Measurements from ENCODE around the gene C16orf87.

The C16orf87 gene

DNA sequence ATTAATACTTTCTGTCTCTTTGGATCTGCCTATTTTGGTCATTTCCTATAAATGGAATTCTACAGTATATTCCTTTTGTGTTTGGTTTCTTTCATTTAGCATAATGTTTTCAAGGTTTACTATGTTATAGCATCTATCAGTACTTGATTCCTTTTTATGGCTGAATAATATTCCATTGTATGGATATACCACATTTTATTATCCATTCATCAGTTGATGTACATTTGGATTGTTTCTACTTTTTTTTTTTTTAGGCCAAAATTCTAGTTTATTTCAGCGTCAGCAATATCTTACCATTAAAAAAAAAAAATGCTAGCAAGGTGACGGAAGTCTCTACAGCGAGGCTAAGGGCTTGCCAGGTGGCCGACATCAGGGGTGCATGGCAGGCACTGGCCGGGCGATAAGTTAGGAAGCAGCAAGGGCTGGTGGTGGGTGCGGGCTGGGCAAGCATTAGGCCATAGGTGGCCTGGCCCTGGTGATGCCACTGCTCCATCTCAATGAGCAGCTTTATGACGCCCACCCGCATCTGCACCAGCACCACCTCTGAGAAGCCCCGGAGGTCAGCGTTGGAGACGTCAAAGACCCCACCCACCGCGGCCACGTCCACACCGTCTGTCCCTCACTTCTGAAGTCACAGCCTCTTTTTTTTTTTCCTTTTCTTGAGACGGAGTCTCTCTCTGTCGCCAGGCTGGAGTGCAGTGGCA is 11.4 kb upstream of the C16orf87 start:
- DNase-seq = no peak

- DNase-seq = no peak
Observed at GRCh38 chr16:46839986-46840443, 9.0 kb upstream of the C16orf87 start.

- DNase-seq = no peak
Observed at GRCh38 chr16:46836534-46837530, 5.9 kb upstream of the C16orf87 start.

GRCh38 chr16:46833460-46833800 is 2.5 kb upstream of the C16orf87 start:
- DNase-seq = no peak

DNA sequence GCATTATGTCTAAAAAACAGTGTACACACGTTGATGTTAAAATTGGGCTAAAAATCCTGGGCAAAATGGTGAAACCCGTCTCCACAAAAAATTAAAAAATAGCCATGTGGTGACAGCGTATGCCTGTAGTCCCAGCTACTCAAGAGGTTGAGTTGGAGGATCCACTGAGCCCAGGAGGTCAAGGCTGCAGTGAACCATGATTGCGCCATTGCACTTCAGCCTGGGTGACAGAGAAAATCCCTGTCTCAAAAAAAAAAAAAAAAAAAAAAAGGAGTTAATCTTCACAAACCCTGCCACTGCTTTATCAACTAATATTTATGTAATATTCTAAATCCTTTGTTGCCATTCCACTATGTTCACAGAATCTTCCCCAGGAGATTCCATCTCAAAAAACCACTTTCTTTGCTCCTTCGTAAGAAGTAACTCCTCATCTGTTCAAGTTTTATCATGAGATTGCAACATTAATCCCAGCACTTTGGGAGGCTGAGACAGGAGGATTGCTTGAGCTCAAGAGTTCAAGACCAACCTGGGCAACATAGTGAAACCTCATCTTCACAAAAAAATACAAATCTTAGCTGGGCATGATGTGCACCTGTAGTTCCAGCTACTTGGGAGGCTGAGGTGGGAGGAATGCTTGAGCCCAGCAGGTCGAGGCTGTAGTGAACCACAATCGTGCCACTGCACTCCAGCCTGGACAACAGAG is 1.9 kb upstream of the C16orf87 start:
- DNase-seq = no peak

DNA sequence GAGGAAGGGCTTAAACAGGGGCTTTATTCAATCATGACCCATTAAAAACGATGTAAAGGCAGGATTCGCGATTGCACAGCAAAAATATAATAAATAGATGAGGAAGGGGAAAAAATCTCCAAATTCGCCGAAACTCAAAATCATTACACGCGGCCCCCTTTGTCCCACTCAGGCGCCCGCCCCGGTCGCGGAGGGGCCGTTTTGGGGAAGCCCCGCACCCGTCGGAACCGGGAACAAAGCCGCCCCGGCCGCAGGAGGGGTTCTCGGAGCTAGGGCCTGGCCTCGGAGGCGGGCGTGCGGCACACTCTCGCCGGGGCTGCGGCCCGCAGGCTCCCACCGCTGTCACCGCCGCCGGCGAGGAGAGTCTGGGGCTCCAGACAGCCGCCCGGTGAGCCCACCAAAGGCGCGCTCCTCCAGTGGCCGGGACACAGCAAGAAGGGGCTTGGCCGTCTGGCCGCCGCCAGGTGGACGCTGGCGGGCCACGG is 521 bp downstream of the C16orf87 start:
- no peak for DNase-seq

- no peak for DNase-seq
Observed at GRCh38 chr16:46828943-46829342, 2.0 kb downstream of the C16orf87 start.

DNA sequence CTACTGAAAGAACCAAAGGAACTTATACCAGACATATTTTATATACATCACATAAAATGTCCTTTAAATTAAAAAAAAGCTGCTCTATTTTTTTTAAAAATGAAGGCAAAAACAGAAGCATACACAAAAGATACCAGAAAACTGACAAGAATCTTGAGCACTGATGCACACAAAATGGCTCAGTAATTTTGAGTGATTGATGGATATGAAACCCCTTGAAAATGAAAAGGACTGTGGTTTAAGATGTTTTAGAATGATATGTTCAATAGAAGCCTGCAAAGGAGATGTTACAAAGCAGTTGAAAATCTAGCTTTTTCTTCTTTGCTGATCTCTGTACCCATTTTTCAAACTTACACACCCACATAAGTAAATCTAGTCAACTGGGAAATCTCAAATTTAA is 2.7 kb downstream of the C16orf87 start:
- DNase-seq = no peak

DNA sequence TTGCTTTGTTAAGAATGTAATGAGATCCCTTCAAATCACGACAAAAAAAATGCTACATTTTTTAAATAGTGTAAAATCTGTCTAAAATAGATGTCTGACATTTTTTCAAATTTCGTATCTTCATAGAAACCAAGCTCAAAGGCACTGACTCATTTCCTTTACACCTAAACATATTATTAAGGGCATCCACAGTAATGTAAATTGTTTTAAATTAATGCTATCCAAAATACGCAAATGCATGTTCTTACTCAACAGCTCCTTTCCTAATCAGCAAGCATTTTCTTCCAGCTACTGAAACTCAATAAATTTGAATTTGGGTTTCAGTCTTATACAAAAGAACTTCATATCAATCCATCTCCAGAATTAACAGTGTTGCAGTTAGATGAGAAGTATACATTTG is 4.3 kb downstream of the C16orf87 start:
- DNase-seq = no peak

DNA sequence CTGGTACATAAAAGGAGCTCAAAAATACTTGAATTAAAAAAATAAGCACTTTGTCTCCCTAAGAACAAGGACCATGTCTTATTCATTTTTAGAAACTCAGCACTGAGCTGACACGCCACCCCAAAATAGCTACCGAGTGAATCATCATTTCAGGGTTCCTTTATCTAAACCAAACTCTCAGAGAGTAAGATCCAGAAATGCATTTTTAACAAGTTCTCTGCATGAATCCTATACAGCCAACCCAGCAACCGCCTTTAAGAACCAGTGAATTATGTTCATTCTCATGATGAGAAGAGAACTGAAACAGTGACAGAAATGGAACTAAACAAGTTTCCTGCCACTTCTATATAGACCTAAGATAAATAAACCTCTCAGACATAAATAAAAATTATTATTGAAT is 8.7 kb downstream of the C16orf87 start:
- no peak for DNase-seq

GRCh38 chr16:46817961-46818360 is 13.0 kb downstream of the C16orf87 start:
- DNase-seq = no peak

DNA sequence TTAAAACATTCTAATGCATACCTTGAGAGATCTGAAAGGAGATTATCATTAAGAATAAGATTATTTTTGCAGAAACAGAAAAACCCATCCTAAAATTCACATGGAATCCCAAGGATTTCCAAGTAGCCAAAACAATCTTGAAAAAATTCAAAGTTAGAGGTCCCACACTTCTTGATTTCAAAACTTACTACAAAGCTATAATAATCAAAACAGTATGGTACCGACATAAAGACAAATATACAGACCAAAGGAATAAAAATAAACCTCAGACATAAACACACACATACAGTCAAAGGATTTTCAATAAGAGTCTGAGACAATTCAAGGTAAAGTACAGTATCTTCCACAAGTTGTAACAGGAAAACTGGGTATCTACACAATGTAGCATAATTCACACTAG is 16.2 kb downstream of the C16orf87 start:
- DNase-seq = no peak

GRCh38 chr16:46813611-46814010 is 17.4 kb downstream of the C16orf87 start:
- no peak for DNase-seq

GRCh38 chr16:46812781-46813540 is 18.0 kb downstream of the C16orf87 start:
- no peak for DNase-seq

DNA sequence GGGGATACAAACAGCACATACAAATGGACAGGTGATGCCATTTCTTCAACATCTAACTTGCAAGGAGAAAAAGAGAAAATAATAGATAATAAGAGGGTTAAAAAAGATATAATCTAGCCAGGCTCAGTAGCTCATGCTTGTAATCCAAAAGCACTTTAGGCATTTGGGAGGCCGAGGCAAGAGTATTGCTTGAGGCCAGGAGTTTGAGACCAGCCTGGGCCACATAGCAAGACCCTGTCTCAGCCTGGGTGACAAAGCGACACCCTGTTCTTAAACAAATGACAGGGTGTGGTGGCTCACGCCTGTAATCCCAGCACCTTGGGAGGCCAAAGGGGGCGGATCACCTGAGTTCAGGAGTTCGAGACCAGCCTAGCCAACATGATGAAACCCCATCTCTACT is 19.3 kb downstream of the C16orf87 start:
- no peak for DNase-seq

DNA sequence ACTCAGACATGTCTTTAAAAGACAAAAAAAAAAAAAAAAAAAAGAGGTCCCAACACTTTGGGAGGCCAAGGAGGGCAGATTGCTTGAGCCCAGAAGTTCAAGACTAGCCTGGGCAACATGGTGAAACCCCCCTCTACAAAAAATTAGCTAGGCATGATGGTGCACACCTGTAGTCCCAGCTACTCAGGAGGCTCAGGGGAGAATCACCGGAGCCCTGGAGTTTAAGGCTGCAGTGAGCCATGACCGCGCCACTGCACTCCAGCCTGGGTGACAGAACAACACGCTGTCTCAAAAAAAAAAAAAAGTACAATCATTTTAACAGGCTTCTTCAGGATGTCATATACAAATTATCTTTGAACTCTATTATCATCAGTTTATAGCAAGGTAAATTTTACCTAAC is 22.0 kb downstream of the C16orf87 start:
- DNase-seq = no peak

DNA sequence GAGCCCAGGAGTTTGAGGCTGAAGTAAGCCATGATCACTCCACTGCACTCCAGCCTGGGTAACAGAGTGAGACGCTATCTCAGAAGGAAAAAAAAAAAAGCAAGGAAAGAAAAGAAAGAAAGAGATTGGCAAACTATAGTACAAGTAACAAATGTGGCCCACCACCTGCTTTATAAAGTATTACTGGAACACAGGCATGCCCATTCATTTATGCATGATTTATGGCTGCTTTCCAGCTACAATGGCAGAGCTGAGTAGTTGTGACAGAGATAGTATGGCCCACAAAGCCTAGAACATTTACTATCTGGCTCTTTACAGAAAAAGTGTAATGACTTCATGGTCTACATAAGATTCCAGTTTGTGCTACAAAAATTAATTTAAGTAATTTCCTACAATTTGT is 23.6 kb downstream of the C16orf87 start:
- DNase-seq = no peak

GRCh38 chr16:46803373-46803772 is 27.6 kb downstream of the C16orf87 start:
- no peak for DNase-seq

- no peak for DNase-seq
Observed at GRCh38 chr16:46801428-46802049, 29.4 kb downstream of the C16orf87 start.

DNA sequence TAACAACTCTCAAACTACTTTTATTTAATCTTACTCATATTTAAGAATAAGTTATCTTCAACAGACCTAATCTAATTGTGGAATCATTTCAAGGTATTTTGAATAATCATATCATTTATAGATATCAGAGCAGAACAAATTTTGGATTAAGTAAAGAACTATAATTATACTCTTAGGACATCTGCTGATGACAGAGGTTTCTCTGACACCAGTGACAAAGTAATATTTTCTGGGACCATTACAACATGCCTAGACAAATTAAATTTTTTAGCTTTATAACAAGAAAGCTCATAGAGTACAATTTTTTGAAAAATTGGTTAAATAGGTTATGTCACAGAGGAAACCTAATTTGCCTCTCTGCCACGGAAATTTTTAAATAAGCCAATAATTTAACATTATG is 30.5 kb downstream of the C16orf87 start:
- DNase-seq = no peak

DNA sequence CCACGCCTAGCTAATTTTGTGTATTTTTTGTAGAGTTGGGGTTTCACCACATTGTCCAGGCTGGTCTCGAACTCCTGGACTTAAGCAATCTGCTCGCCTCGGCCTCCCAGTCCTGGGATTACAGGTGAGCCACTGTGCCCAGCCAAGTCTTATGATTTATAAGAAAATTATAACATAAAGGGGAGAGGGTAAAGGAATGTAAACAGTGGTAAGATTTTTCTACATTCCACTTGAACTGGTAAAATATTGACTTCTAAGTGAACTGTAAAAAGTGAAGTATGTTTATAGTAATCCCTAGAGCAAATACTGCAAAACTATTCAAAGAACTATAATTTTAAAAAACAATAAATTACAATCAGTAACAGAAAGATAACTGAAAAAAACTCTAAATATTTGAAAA is 33.5 kb downstream of the C16orf87 start:
- DNase-seq = no peak

DNA sequence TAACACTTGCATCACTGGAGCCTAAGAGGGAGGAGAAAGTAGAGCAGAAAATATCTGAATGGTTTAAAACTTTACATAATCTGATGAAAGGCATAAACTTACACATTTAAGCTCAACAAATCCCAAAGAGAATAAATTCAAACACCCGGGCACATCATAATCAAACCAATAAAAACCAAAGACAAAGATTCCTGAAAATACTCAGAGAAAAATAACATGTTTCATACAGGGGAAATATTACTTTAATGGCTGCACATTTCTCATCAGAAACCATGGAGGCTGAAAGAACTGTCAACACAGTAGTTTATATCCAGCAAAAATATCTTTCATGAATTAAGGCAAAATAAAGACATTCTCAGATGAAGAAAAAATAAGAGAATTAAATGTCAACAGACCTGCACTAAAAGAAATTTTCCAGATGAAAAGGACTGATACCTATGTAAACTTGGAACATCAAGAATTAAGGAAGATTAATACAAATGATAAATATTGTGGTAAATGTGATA is 34.2 kb downstream of the C16orf87 start:
- no peak for DNase-seq

Measured in activated CD8-positive, alpha-beta memory T cell treated with anti-CD3 and anti-CD28 coated beads for 24 hours (primary cell).